Activated T-cell treated with anti-CD3 and anti-CD28 coated beads, Interleukin-2, amount 50 U/mL, for 24 hours (primary cell): ENCODE results near the gene RNU1-3.
"Not testable (repeated sequence)": the region's sequence is repeated elsewhere in the genome, so short reads cannot be mapped to it uniquely, and the experiment has no call there.

Experiments used
- DNase-seq: peaks from one replicate; pipeline ENCODE4 v3.0.0-alpha.2; 2020
- H3K27ac Mint-ChIP-seq: 2 replicates; pipeline ENCODE4 v1.8.0; 2020; ENCODE audit warnings: mild to moderate bottlenecking, mixed read lengths
- H3K27me3 Mint-ChIP-seq: 2 replicates; pipeline ENCODE4 v1.8.0; 2020; ENCODE audit warnings: mixed read lengths
- H3K36me3 Mint-ChIP-seq: 2 replicates; pipeline ENCODE4 v1.8.0; 2020; ENCODE audit warnings: low read depth, mixed read lengths
- H3K4me1 Mint-ChIP-seq: 2 replicates; pipeline ENCODE4 v1.8.0; 2020; ENCODE audit warnings: low read depth, mixed read lengths
- H3K4me3 Mint-ChIP-seq: 2 replicates; pipeline ENCODE4 v1.8.0; 2020; ENCODE audit warnings: mild to moderate bottlenecking, moderate library complexity, mixed read lengths
- H3K9me3 Mint-ChIP-seq: 2 replicates; pipeline ENCODE4 v1.8.0; 2020; ENCODE audit warnings: mixed read lengths

Gene RNU1-3

GRCh38 chr1:16649390-16649789 is 17.4 kb downstream of the RNU1-3 start:
- not testable (repeated sequence) for H3K9me3 Mint-ChIP-seq, H3K27ac Mint-ChIP-seq, H3K27me3 Mint-ChIP-seq, H3K4me3 Mint-ChIP-seq, H3K4me1 Mint-ChIP-seq, H3K36me3 Mint-ChIP-seq
- peak; percentile 32 for DNase-seq

- DNase-seq = peak; percentile 19
- not testable (repeated sequence) for H3K27me3 Mint-ChIP-seq, H3K27ac Mint-ChIP-seq, H3K9me3 Mint-ChIP-seq, H3K4me1 Mint-ChIP-seq, H3K4me3 Mint-ChIP-seq, H3K36me3 Mint-ChIP-seq
These were observed 18.0 kb downstream of the RNU1-3 start for GRCh38 chr1:16648756-16649155.

- not testable (repeated sequence) for H3K27me3 Mint-ChIP-seq, H3K9me3 Mint-ChIP-seq, H3K4me1 Mint-ChIP-seq, H3K27ac Mint-ChIP-seq, H3K36me3 Mint-ChIP-seq, H3K4me3 Mint-ChIP-seq
- DNase-seq = peak; percentile 26
These were observed 18.5 kb downstream of the RNU1-3 start for GRCh38 chr1:16648250-16648649.

- not testable (repeated sequence) for H3K9me3 Mint-ChIP-seq, H3K4me1 Mint-ChIP-seq, H3K27ac Mint-ChIP-seq, H3K36me3 Mint-ChIP-seq, H3K27me3 Mint-ChIP-seq
- peak; percentile 71 for DNase-seq
- H3K4me3 Mint-ChIP-seq = peak overlapping the region; percentile 32
These were observed 19.3 kb downstream of the RNU1-3 start for GRCh38 chr1:16647179-16648176.

GRCh38 chr1:16646716-16647115 is 20.0 kb downstream of the RNU1-3 start:
- not testable (repeated sequence) for H3K27ac Mint-ChIP-seq, H3K27me3 Mint-ChIP-seq, H3K36me3 Mint-ChIP-seq, H3K4me1 Mint-ChIP-seq, H3K4me3 Mint-ChIP-seq, H3K9me3 Mint-ChIP-seq
- DNase-seq = peak; percentile 22

- not testable (repeated sequence) for H3K9me3 Mint-ChIP-seq, H3K4me3 Mint-ChIP-seq, H3K27ac Mint-ChIP-seq, H3K36me3 Mint-ChIP-seq, H3K27me3 Mint-ChIP-seq, H3K4me1 Mint-ChIP-seq
- peak; percentile 32 for DNase-seq
These were observed 20.6 kb downstream of the RNU1-3 start for GRCh38 chr1:16646061-16646664.

- H3K27me3 Mint-ChIP-seq, H3K36me3 Mint-ChIP-seq, H3K4me3 Mint-ChIP-seq, DNase-seq, H3K4me1 Mint-ChIP-seq, H3K9me3 Mint-ChIP-seq, H3K27ac Mint-ChIP-seq: not testable (repeated sequence)
These were observed 21.3 kb downstream of the RNU1-3 start for GRCh38 chr1:16645271-16646060.

GRCh38 chr1:16644482-16645270 is 22.1 kb downstream of the RNU1-3 start:
- H3K4me1 Mint-ChIP-seq, H3K36me3 Mint-ChIP-seq, H3K4me3 Mint-ChIP-seq, H3K27me3 Mint-ChIP-seq, H3K27ac Mint-ChIP-seq, H3K9me3 Mint-ChIP-seq: not testable (repeated sequence)
- peak; percentile 100 for DNase-seq

- DNase-seq = no peak
- Mint-ChIP-seq H3K4me3 (no peak overlapping the region), H3K27me3 (no peaks in the 10 kb centered on the region), H3K27ac (no peak overlapping the region), H3K9me3 (no peaks in the 10 kb centered on the region), H3K36me3 (no peaks in the 10 kb centered on the region), H3K4me1 (no peaks in the 10 kb centered on the region)
These were observed 22.6 kb downstream of the RNU1-3 start for GRCh38 chr1:16644193-16644481.

GRCh38 chr1:16643476-16644192 is 23.1 kb downstream of the RNU1-3 start:
- DNase-seq = peak; percentile 45
- H3K27ac Mint-ChIP-seq, H3K4me3 Mint-ChIP-seq: not testable (repeated sequence)

GRCh38 chr1:16643001-16643411 is 23.7 kb downstream of the RNU1-3 start:
- not testable (repeated sequence) for H3K27ac Mint-ChIP-seq, H3K9me3 Mint-ChIP-seq, H3K27me3 Mint-ChIP-seq, H3K36me3 Mint-ChIP-seq, H3K4me3 Mint-ChIP-seq, H3K4me1 Mint-ChIP-seq
- peak; percentile 41 for DNase-seq

More at GRCh38 chr1:16643476-16644192, 23.1 kb downstream of the RNU1-3 start:
- H3K36me3 Mint-ChIP-seq, H3K9me3 Mint-ChIP-seq, H3K27me3 Mint-ChIP-seq, H3K4me1 Mint-ChIP-seq: not testable (repeated sequence)

- not testable (repeated sequence) for H3K4me3 Mint-ChIP-seq, H3K36me3 Mint-ChIP-seq, H3K4me1 Mint-ChIP-seq, H3K9me3 Mint-ChIP-seq, H3K27ac Mint-ChIP-seq, H3K27me3 Mint-ChIP-seq
- DNase-seq = peak; percentile 34
These were observed 24.5 kb downstream of the RNU1-3 start for GRCh38 chr1:16642025-16642966.
